Measurements from ENCODE around the gene CCR7. TPM values are rescaled to one million over a fixed set of nuclear protein-coding genes. Genes with fewer than 3 reads are reported as not detected.

Gene CCR7
- polyA plus RNA-seq, 1 of the 3 experiments (the other 2 are of a cell fraction) = not detected

GRCh38 chr17:40564195-40564882, 933 bp downstream of the CCR7 start:
- no peaks in the 10 kb centered on the region for H3K36me3 ChIP-seq (replicated peaks in 1 of 2; ENCODE audit: control insufficient read depth in 1 of 2, insufficient read depth in 2 of 2, low read length in 1 of 2)
- 0 out of 2 replicates have a peak, but pooled peaks cover 9% of the 10 kb centered on the region for H3K9me3 ChIP-seq
- H2AFZ ChIP-seq (ENCODE audit: low read depth) = no peak overlapping the region
- H3F3A ChIP-seq (replicated peaks; ENCODE audit: insufficient read depth) = no peaks in the 10 kb centered on the region
- no peaks in the 10 kb centered on the region for H3K9me2 ChIP-seq
- no peak for DNase-seq
- no peak overlapping the region for H3K4me2 ChIP-seq
- no peaks in the 10 kb centered on the region for H3K79me2 ChIP-seq (ENCODE audit: insufficient read depth)
- ChIA-PET CTCF (interaction anchor here (0.6 to 16.9 kb wide), 6 partner anchors 8 to 1344 kb away, joined by 3 to 381 read pairs (median 97); partner anchors contain the start of genes GJD3 and IGFBP4), POLR2A (no interaction called here)
- no peak for TF ChIP-seq YY1 (IDR thresholded peaks at IDR 0.05; ENCODE audit: low read depth)
- no peak for TF ChIP-seq FOSL2 (IDR thresholded peaks at IDR 0.05; ENCODE audit: borderline replicate concordance, low read depth)
- TF ChIP-seq TCF12 (IDR thresholded peaks at IDR 0.05) = no peak
- no peak for TF ChIP-seq EZH2phosphoT487 (IDR thresholded peaks at IDR 0.05; ENCODE audit: borderline replicate concordance, low read depth)
- TF ChIP-seq TEAD4 (IDR thresholded peaks at IDR 0.05; ENCODE audit: borderline replicate concordance, insufficient read depth) = no peak
- TF ChIP-seq, protein P1, sequence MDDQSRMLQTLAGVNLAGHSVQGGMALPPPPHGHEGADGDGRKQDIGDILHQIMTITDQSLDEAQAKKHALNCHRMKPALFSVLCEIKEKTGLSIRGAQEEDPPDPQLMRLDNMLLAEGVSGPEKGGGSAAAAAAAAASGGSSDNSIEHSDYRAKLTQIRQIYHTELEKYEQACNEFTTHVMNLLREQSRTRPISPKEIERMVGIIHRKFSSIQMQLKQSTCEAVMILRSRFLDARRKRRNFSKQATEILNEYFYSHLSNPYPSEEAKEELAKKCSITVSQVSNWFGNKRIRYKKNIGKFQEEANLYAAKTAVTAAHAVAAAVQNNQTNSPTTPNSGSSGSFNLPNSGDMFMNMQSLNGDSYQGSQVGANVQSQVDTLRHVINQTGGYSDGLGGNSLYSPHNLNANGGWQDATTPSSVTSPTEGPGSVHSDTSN (IDR thresholded peaks at IDR 0.05) = no peak
- no peak for TF ChIP-seq ELF1 (IDR thresholded peaks at IDR 0.05)
- no peak for TF ChIP-seq GATA2 (CRISPR knock-in tag; IDR thresholded peaks at IDR 0.05)
- TF ChIP-seq NFIC (IDR thresholded peaks at IDR 0.05; ENCODE audit: borderline replicate concordance) = no peak
- TF ChIP-seq NRF1 (IDR thresholded peaks at IDR 0.05; ENCODE audit: low read depth, low read length) = no peak
- TF ChIP-seq POLR2AphosphoS5 (IDR thresholded peaks at IDR 0.05; ENCODE audit: low read depth, low read length) = no peak
- TF ChIP-seq RCOR1 (IDR thresholded peaks at IDR 0.05; ENCODE audit: low read length) = no peak
- no peak for TF ChIP-seq RFX5 (IDR thresholded peaks at IDR 0.05; ENCODE audit: low read length)
- no peak for TF ChIP-seq EP300 (IDR thresholded peaks at IDR 0.05; ENCODE audit: borderline replicate concordance in 1 of 2, low read depth in 1 of 2, low read length in 1 of 2)
- TF ChIP-seq, protein P2, sequence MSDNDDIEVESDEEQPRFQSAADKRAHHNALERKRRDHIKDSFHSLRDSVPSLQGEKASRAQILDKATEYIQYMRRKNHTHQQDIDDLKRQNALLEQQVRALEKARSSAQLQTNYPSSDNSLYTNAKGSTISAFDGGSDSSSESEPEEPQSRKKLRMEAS (IDR thresholded peaks at IDR 0.05; ENCODE audit: low read depth) = no peak
- no peak for TF ChIP-seq CTCF (IDR thresholded peaks at IDR 0.05)
- TF ChIP-seq CHD2 (IDR thresholded peaks at IDR 0.05; ENCODE audit: low read length, partially characterized antibody) = no peak
- no peak for TF ChIP-seq FOXM1 (IDR thresholded peaks at IDR 0.05; ENCODE audit: low read depth)
- TF ChIP-seq GABPA (IDR thresholded peaks at IDR 0.05; ENCODE audit: low read depth) = no peak
- no peak overlapping the region for H3K9ac ChIP-seq
- 75% methylated on average over 13 of the region's 13 CpGs for WGBS (ENCODE audit: low lambda C conversion rate)
- H4K20me1 ChIP-seq (ENCODE audit: insufficient read depth) = no peaks in the 10 kb centered on the region
- H3K27ac ChIP-seq (ENCODE audit: low read depth in 2 of 2, low read length in 1 of 2) = no peak overlapping the region
- H3K4me1 ChIP-seq (ENCODE audit: control insufficient read depth in 1 of 2, insufficient read depth in 2 of 2, low read depth in 1 of 2, low read length in 1 of 2) = peaks cover 0 to 13% of the 10 kb centered on the region in 2 experiments; a peak in 1 of 4 replicates
- no peak overlapping the region for H3K4me3 ChIP-seq (ENCODE audit: low read depth in 2 of 2, low read length in 1 of 2)
- peaks cover 16% of the 10 kb centered on the region; the same call in 1 of the 2 replicates for H3K27me3 ChIP-seq (ENCODE audit: insufficient read depth)

Measured in SK-N-SH (cell line).